ENCODE data around the gene TTC34.

DNA sequence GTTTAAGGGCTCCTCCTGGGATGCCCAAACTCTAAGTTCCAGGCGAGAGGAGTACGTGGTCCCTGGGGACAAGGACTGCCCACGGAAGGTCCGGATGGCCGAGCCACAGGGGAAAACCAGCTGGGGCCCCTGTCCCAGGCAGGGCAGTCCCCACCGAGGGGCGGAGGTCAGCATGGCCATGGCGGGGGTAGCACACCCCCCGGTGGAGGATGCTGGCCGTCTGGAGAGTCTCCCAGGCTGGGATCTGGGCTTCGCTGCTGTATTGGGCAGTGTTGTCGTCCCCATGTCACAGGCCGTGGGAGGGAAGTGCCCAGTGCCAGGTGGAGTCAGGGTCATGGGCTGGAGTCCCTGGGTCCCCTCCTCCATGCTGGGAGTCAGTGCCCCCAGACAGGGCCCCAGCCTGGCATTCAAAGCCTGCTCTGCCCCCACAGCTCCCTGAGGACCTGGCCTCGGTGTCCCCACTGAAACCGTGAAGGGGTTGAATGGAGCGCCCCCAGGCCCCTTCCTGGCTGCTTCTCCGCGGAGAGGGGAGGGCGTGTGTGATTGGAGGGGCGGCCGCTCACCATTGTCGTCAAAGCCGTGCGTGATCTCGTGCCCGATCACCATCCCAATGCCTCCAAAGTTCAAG, 208.1 kb downstream of the TTC34 start:
- TF ChIP-seq, protein P1, sequence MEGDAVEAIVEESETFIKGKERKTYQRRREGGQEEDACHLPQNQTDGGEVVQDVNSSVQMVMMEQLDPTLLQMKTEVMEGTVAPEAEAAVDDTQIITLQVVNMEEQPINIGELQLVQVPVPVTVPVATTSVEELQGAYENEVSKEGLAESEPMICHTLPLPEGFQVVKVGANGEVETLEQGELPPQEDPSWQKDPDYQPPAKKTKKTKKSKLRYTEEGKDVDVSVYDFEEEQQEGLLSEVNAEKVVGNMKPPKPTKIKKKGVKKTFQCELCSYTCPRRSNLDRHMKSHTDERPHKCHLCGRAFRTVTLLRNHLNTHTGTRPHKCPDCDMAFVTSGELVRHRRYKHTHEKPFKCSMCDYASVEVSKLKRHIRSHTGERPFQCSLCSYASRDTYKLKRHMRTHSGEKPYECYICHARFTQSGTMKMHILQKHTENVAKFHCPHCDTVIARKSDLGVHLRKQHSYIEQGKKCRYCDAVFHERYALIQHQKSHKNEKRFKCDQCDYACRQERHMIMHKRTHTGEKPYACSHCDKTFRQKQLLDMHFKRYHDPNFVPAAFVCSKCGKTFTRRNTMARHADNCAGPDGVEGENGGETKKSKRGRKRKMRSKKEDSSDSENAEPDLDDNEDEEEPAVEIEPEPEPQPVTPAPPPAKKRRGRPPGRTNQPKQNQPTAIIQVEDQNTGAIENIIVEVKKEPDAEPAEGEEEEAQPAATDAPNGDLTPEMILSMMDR (IDR thresholded peaks at IDR 0.05) = no peak
- no peak for TF ChIP-seq POLR2A (IDR thresholded peaks at IDR 0.05)

Measured in ovary (tissue), 3 donors.